Activated B cell treated with CpG ODN at 0.5 μM for 24 hours (primary cell): Measurements from ENCODE around the gene AKT2. TPM values are rescaled to one million over a fixed set of nuclear protein-coding genes. Genes with fewer than 3 reads are reported as not detected.

Experiments used
- ATAC-seq: fragments of 200-7000 bp; cut with Tn5 transposase; one replicate; pipeline ENCODE4 v1.10.0; 2021; ENCODE audit warnings: low read depth, mild to moderate bottlenecking, moderate library complexity
- CTCF ChIA-PET: fragments of 350-600 bp; sonication (Branson Sonifier 250); formaldehyde crosslinking; loops from one replicate; lab custom pipeline; 2021; ENCODE audit warnings: antibody characterized with exemption; lab: Charles Lee
- POLR2A ChIA-PET: fragments of 350-600 bp; sonication (Branson Sonifier 250); formaldehyde crosslinking; loops from one replicate; lab custom pipeline; 2021; ENCODE audit warnings: antibody characterized with exemption; lab: Charles Lee
- DNase-seq: peaks from one replicate; pipeline ENCODE4 v3.0.0; 2022
- H3K27ac Mint-ChIP-seq: one replicate; pipeline ENCODE4 v1.8.0; 2020; ENCODE audit warnings: mixed read lengths
- H3K27me3 Mint-ChIP-seq: one replicate; pipeline ENCODE4 v1.8.0; 2021; ENCODE audit warnings: mixed read lengths
- H3K36me3 Mint-ChIP-seq: one replicate; pipeline ENCODE4 v1.8.0; 2021; ENCODE audit warnings: low read depth, mixed read lengths
- H3K4me1 Mint-ChIP-seq: one replicate; pipeline ENCODE4 v1.8.0; 2021; ENCODE audit warnings: mixed read lengths
- H3K4me3 Mint-ChIP-seq: one replicate; pipeline ENCODE4 v1.8.0; 2020; ENCODE audit warnings: mild to moderate bottlenecking, mixed read lengths
- H3K9me3 Mint-ChIP-seq: one replicate; pipeline ENCODE4 v1.8.0; 2020; ENCODE audit warnings: mixed read lengths
- intact Hi-C: fragments of 100-400 bp; cut with micrococcal nuclease; formaldehyde crosslinking; loops from one replicate; pipeline ENCODE4 v1.15.1; 2024
- total RNA-seq: library from RNA; stranded (reverse); gene quantifications from 2 replicates; pipeline ENCODE4 v1.2.3, GENCODE V29; 2022
- TF ChIP-seq, protein P1 (sequence below): fragments of 200-600 bp; IDR thresholded peaks from one replicate; pipeline ENCODE4 v1.8.0; 2022; ENCODE audit warnings: antibody characterized with exemption, mild to moderate bottlenecking

The AKT2 gene
- total RNA-seq, 1 donor from 2014 or later, result 176 TPM

DNA sequence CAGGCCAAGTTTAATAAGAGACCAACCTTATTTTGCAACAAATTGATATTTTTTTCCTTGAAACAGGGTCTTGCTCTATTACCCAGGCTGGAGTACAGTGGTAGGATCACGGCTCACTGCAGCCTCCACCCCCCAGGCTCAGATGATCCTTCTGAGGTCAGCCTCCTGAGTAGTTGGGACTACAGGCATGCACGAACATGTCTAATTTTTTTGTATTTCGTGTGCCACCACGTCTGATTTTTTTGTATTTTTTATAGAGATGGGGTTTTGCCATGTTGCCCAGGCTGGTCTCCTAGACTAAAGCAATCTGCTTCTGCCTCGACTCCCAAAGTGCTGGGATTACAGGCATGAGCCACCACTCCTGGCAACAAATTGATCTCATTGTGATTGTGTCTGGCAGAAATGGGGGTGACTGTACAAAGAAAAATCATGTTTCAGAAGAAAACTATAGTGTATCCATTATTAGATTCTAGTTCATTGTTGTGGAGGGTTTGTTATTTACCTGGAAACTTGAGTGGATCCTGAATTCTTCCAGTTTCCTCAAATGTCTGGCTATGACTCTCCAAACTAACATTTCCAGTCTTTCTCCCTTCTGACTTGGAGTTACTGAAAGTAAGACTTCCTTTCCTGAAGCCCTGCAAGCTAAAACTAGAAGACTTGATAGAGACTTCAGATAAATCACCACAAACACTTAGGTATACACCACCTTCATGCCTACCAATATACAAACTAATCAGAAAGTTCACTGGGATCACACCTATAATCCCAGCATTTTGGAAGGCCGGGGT is 17.3 kb upstream of the AKT2 start:
- TF ChIP-seq, protein P1, sequence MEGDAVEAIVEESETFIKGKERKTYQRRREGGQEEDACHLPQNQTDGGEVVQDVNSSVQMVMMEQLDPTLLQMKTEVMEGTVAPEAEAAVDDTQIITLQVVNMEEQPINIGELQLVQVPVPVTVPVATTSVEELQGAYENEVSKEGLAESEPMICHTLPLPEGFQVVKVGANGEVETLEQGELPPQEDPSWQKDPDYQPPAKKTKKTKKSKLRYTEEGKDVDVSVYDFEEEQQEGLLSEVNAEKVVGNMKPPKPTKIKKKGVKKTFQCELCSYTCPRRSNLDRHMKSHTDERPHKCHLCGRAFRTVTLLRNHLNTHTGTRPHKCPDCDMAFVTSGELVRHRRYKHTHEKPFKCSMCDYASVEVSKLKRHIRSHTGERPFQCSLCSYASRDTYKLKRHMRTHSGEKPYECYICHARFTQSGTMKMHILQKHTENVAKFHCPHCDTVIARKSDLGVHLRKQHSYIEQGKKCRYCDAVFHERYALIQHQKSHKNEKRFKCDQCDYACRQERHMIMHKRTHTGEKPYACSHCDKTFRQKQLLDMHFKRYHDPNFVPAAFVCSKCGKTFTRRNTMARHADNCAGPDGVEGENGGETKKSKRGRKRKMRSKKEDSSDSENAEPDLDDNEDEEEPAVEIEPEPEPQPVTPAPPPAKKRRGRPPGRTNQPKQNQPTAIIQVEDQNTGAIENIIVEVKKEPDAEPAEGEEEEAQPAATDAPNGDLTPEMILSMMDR, result no peak
- no peaks in the 10 kb centered on the region for H3K27me3 Mint-ChIP-seq
- H3K4me1 Mint-ChIP-seq, result peaks cover 2% of the 10 kb centered on the region
- intact Hi-C loops, result no loop called here
- no peak overlapping the region for H3K27ac Mint-ChIP-seq
- H3K4me3 Mint-ChIP-seq, result no peak overlapping the region
- ATAC-seq (no peak), DNase-seq (no peak)
- H3K36me3 Mint-ChIP-seq, result no peaks in the 10 kb centered on the region
- CTCF ChIA-PET, result no interaction called here
- POLR2A ChIA-PET, result no interaction called here
- H3K9me3 Mint-ChIP-seq, result no peaks in the 10 kb centered on the region

DNA sequence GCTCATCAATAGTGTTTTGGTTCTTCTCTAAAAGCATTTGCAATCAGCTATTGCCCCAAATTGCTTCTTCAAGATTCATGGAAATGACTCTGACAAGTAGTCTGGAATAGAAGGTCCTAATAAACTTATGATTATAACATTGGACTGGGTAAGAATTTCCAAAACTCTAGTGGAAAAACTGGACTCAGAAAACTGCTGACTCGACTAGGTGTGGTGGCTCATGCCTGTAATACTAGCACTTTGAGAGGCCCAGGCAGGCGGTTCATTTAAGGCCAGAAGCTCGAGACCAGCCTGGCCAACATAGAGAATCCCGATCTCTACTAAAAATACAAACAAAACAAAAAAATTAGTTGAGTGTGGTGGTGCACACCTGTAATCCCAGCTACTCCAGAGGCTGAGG is 15.5 kb upstream of the AKT2 start:
- H3K27me3 Mint-ChIP-seq, result no peaks in the 10 kb centered on the region
- ATAC-seq, result no peak
- TF ChIP-seq, protein P1, result no peak
- ChIA-PET CTCF (interaction anchor here (0.6 kb wide), 1 partner anchor 302 kb away, joined by 5 read pairs; no protein-coding TSS in a partner anchor), POLR2A (no interaction called here)
- no peak for DNase-seq
- H3K36me3 Mint-ChIP-seq, result no peaks in the 10 kb centered on the region
- intact Hi-C loops, result no loop called here
- no peak overlapping the region for H3K27ac Mint-ChIP-seq
- H3K4me1 Mint-ChIP-seq, result peaks cover 2% of the 10 kb centered on the region
- no peak overlapping the region for H3K4me3 Mint-ChIP-seq
- H3K9me3 Mint-ChIP-seq, result no peaks in the 10 kb centered on the region

DNA sequence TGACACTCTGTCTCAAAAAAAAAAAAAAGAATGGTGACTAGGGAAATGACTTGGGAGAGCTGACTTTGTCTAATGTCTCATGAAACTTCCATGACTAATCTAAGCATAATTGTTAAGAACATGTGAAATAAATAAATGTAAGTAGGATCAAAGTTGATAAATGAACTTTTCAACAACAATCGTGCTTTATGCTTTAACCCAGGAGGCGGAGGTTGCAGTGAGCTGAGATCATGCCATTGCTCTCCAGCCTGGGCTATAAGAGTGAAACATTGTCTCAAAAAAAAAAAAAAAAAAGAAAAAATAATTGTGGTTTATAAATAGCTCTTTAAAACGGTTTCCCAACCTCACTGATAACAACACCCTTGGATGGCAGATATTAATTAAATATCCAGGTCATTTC is 12.9 kb upstream of the AKT2 start:
- no peak for ATAC-seq
- CTCF ChIA-PET, result interaction anchor here (0.8 kb wide), 1 partner anchor 122 kb away, joined by 3 read pairs; no protein-coding TSS in a partner anchor
- H3K4me1 Mint-ChIP-seq, result no peaks in the 10 kb centered on the region
- H3K27me3 Mint-ChIP-seq, result no peaks in the 10 kb centered on the region
- no peak overlapping the region for H3K27ac Mint-ChIP-seq
- intact Hi-C loops, result no loop called here
- no peaks in the 10 kb centered on the region for H3K9me3 Mint-ChIP-seq
- H3K4me3 Mint-ChIP-seq, result no peak overlapping the region
- TF ChIP-seq, protein P1, result no peak
- no peaks in the 10 kb centered on the region for H3K36me3 Mint-ChIP-seq
- POLR2A ChIA-PET, result interaction anchor here (0.6 kb wide), 1 partner anchor 8 kb away, joined by 3 read pairs; no protein-coding TSS in a partner anchor
- DNase-seq, result no peak

DNA sequence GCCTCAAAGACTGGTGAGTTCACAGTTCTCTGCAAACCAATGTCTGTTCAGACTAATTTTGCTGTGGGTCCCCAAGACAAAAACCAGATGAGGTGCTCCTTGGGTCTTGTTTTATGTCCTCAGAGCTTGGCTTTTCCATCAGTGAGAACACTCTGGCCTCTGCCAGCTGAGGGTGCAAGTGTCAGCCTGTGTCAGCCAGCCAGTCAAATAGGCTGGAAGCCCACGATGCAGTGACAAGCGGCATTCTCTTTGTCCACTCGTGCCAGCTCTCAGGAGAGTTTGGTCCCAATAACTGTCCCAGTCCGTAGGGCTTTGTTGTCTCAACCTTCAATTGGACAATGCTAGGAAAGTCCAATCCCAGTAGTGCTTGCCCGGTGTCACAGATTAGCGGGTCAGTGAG is 9.4 kb upstream of the AKT2 start:
- intact Hi-C loops, result no loop called here
- H3K9me3 Mint-ChIP-seq, result no peaks in the 10 kb centered on the region
- no peak overlapping the region for H3K27ac Mint-ChIP-seq
- H3K36me3 Mint-ChIP-seq, result no peaks in the 10 kb centered on the region
- ChIA-PET CTCF (no interaction called here), POLR2A (no interaction called here)
- ATAC-seq, result no peak
- no peak for DNase-seq
- no peak overlapping the region for H3K4me3 Mint-ChIP-seq
- no peaks in the 10 kb centered on the region for H3K4me1 Mint-ChIP-seq
- no peaks in the 10 kb centered on the region for H3K27me3 Mint-ChIP-seq
- TF ChIP-seq, protein P1, result no peak

DNA sequence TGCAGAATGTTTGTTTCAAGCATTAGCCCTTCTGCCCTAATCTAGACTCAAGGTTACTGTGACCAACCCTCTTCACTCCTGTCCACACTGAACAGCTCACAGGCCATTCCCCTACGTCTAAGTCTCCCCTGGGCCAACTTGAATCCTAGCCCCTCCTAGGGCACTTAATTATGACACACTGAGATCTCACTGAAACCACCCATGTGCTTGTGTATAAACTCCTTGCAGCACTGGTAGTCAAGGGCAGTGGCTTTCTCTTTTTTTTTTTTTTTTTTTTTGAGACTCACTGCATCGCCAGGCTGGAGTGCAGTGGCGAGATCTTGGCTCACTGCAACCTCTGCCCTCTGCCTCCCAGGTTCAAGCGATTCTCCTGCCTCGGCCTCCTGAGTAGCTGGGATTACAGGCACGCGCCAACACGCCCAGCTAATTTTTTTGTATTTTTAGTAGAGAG is 1.9 kb upstream of the AKT2 start:
- TF ChIP-seq, protein P1, result no peak
- no peaks in the 10 kb centered on the region for H3K9me3 Mint-ChIP-seq
- H3K4me1 Mint-ChIP-seq, result peaks cover 43% of the 10 kb centered on the region
- peak overlapping the region; percentile 96 for H3K27ac Mint-ChIP-seq
- H3K36me3 Mint-ChIP-seq, result peaks cover 9% of the 10 kb centered on the region
- H3K4me3 Mint-ChIP-seq, result no peak overlapping the region
- no peaks in the 10 kb centered on the region for H3K27me3 Mint-ChIP-seq
- intact Hi-C loops, result loop anchor here (10.0 kb wide), 2 partner anchors 142 to 488 kb away; partner anchors contain the start of genes MIA and RAB4B
- ChIA-PET CTCF (no interaction called here), POLR2A (interaction anchor here (0.5 to 1.5 kb wide), 4 partner anchors 69 to 1730 kb away, joined by 4 to 8 read pairs (median 6); partner anchors contain the start of gene TTC9B)
- no peak for ATAC-seq
- DNase-seq, result no peak
